ENCODE data around the gene SFSWAP. TPM values are rescaled to one million over a fixed set of nuclear protein-coding genes. Genes with fewer than 3 reads are reported as not detected.
"Not testable (repeated sequence)": the region's sequence is repeated elsewhere in the genome, so short reads cannot be mapped to it uniquely, and the experiment has no call there.

Gene SFSWAP
- total RNA-seq, 2 experiments from 2014 or later = 51.1 to 57.4 TPM

GRCh38 chr12:131733874-131734273 lies 23.0 kb downstream of the SFSWAP start:
- no peaks in the 10 kb centered on the region for H3K27me3 Mint-ChIP-seq
- H3K4me3 Mint-ChIP-seq = no peak overlapping the region
- H3K36me3 Mint-ChIP-seq = peaks cover 13% of the 10 kb centered on the region
- H3K27ac Mint-ChIP-seq = no peak overlapping the region
- H3K9me3 Mint-ChIP-seq = no peaks in the 10 kb centered on the region
- DNase-seq = no peak
- H3K4me1 Mint-ChIP-seq = peaks cover 2% of the 10 kb centered on the region

DNA sequence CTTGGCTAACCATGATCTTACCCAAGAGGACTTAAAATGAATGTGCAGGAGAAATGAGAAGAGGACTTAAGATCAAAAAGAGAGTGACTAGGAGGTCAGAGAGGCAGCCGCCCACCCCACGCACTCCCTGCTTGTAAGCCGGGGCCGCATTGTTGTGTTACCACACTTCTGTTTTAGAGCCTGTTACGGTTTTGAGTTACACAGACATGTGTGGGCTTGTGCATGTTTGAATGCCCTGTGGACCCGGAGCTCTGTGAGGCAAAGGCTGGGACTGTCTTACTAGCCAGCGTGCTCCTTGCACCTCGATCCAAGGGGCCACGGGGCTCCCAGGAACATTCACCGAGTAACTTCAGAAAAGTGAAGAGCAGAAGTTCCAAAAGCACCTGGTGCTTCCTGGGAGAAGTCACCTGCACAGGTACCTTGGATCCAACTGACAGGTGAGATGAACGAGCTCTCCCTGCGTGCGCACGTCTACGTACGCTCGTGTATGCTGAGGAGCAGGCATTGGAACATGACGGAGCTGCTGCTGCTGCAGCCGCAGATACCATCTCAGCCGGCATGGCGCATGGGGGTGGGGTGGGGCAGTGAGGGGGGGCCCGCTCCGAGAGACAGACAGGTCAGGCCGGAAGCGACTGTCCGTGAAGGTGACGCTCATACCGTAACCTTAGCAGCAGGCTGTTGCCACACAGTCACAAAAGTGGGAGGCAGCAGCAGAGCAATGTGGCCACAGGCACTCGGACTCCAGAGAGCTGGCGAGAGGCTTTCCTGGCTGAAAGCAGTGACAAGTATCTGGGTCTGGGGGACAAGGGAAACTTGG lies 23.7 kb downstream of the SFSWAP start:
- Mint-ChIP-seq H3K9me3 (no peaks in the 10 kb centered on the region), H3K27ac (no peak overlapping the region), H3K27me3 (no peaks in the 10 kb centered on the region), H3K36me3 (peaks cover 13% of the 10 kb centered on the region), H3K4me3 (no peak overlapping the region), H3K4me1 (peaks cover 2% of the 10 kb centered on the region)
- no peak for DNase-seq

DNA sequence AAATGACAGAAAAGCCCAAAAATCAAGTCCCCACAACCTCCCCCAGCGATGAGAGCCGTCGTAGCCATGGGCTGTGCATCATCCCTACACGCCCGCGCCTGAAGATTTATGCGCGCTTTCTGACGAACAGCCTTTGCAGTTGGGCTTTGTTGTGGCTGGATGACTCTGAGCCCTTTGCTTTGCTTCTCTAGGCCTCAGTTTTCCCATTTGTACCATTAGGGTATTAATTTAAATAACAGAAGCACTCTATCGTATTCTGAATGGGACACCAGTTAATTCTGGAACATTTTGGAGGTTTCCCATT lies 24.2 kb downstream of the SFSWAP start:
- peaks cover 2% of the 10 kb centered on the region for H3K4me1 Mint-ChIP-seq
- peaks cover 13% of the 10 kb centered on the region for H3K36me3 Mint-ChIP-seq
- no peaks in the 10 kb centered on the region for H3K9me3 Mint-ChIP-seq
- H3K27me3 Mint-ChIP-seq = no peaks in the 10 kb centered on the region
- no peak overlapping the region for H3K27ac Mint-ChIP-seq
- no peak overlapping the region for H3K4me3 Mint-ChIP-seq
- no peak for DNase-seq

GRCh38 chr12:131735476-131736445 lies 24.9 kb downstream of the SFSWAP start:
- H3K4me1 Mint-ChIP-seq = peaks cover 2% of the 10 kb centered on the region
- peak overlapping the region; percentile 8 for H3K27ac Mint-ChIP-seq
- no peaks in the 10 kb centered on the region for H3K27me3 Mint-ChIP-seq
- no peaks in the 10 kb centered on the region for H3K9me3 Mint-ChIP-seq
- H3K4me3 Mint-ChIP-seq = no peak overlapping the region
- DNase-seq = no peak
- H3K36me3 Mint-ChIP-seq = peaks cover 13% of the 10 kb centered on the region

GRCh38 chr12:131736446-131737149 lies 25.7 kb downstream of the SFSWAP start:
- Mint-ChIP-seq H3K36me3 (peaks cover 11% of the 10 kb centered on the region), H3K27ac (no peak overlapping the region)

GRCh38 chr12:131737150-131737827 lies 26.4 kb downstream of the SFSWAP start:
- Mint-ChIP-seq H3K36me3 (peaks cover 18% of the 10 kb centered on the region), H3K9me3 (no peaks in the 10 kb centered on the region), H3K27ac (no peak overlapping the region)

More at GRCh38 chr12:131736446-131737149, 25.7 kb downstream of the SFSWAP start:
- Mint-ChIP-seq H3K4me3 (no peak overlapping the region), H3K27me3 (no peaks in the 10 kb centered on the region), H3K9me3 (no peaks in the 10 kb centered on the region), H3K4me1 (no peaks in the 10 kb centered on the region)
- no peak for DNase-seq

DNA sequence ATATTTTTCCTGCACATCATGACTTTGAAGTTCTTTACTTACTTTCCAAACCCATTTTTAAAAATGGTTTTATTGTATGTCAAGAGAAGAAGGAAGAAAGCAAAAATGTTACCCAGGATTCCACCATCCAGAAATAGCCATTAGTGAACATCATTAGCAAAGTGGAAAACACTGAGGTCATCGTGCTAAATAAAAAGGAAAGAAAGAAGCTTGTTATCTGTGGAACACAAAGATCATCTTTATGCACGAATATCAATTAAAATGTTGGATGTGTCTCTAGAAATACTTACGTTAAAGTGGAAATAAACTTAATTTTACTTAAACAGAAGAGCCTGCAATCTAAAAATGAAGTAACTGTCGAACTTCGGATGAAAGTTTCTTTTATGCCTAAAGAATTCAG lies 27.3 kb downstream of the SFSWAP start:
- Mint-ChIP-seq H3K27ac (no peak overlapping the region), H3K4me3 (no peak overlapping the region), H3K4me1 (no peaks in the 10 kb centered on the region), H3K36me3 (peaks cover 23% of the 10 kb centered on the region), H3K27me3 (no peaks in the 10 kb centered on the region), H3K9me3 (peaks cover 3% of the 10 kb centered on the region)
- DNase-seq = no peak

More at GRCh38 chr12:131737150-131737827, 26.4 kb downstream of the SFSWAP start:
- no peak for DNase-seq
- H3K4me1 Mint-ChIP-seq = no peaks in the 10 kb centered on the region
- no peak overlapping the region for H3K4me3 Mint-ChIP-seq
- no peaks in the 10 kb centered on the region for H3K27me3 Mint-ChIP-seq

- peaks cover 7% of the 10 kb centered on the region for H3K9me3 Mint-ChIP-seq
- no peaks in the 10 kb centered on the region for H3K4me1 Mint-ChIP-seq
- H3K27ac Mint-ChIP-seq = no peak overlapping the region
- no peak overlapping the region for H3K4me3 Mint-ChIP-seq
- no peak for DNase-seq
- peaks cover 40% of the 10 kb centered on the region for H3K36me3 Mint-ChIP-seq
- H3K27me3 Mint-ChIP-seq = no peaks in the 10 kb centered on the region
Observed at GRCh38 chr12:131740626-131741025, 29.7 kb downstream of the SFSWAP start.

GRCh38 chr12:131742761-131743160 lies 31.9 kb downstream of the SFSWAP start:
- not testable (repeated sequence) for H3K27ac Mint-ChIP-seq

GRCh38 chr12:131743410-131743809 lies 32.5 kb downstream of the SFSWAP start:
- DNase-seq, H3K4me3 Mint-ChIP-seq, H3K27ac Mint-ChIP-seq, H3K27me3 Mint-ChIP-seq, H3K9me3 Mint-ChIP-seq, H3K4me1 Mint-ChIP-seq: not testable (repeated sequence)
- H3K36me3 Mint-ChIP-seq = peaks cover 53% of the 10 kb centered on the region

More at GRCh38 chr12:131742761-131743160, 31.9 kb downstream of the SFSWAP start:
- not testable (repeated sequence) for H3K27me3 Mint-ChIP-seq, H3K9me3 Mint-ChIP-seq, H3K4me1 Mint-ChIP-seq, DNase-seq, H3K4me3 Mint-ChIP-seq
- peaks cover 51% of the 10 kb centered on the region for H3K36me3 Mint-ChIP-seq

DNA sequence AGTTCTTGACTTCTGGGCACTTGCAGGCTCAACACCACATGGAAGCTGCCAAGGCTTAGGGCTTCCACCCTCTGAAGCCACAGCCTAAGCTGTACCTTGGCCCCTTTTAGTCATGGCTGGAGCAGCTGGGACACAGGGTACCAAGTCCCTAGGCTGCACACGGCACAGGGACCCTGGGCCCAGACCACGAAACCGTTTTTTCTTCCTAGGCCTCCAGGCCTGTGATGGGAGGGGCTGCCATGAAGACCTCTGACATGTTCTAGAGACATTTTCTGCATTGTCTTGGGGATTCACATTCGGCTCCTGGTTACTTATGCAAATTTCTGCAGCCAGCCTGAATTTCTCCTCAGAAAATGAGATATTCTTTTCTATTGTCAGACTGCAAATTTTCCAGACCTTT lies 33.0 kb downstream of the SFSWAP start:
- not testable (repeated sequence) for H3K4me1 Mint-ChIP-seq, H3K27ac Mint-ChIP-seq, DNase-seq, H3K9me3 Mint-ChIP-seq, H3K4me3 Mint-ChIP-seq, H3K27me3 Mint-ChIP-seq
- H3K36me3 Mint-ChIP-seq = peaks cover 53% of the 10 kb centered on the region

GRCh38 chr12:131744675-131745074 lies 33.8 kb downstream of the SFSWAP start:
- H3K4me1 Mint-ChIP-seq, H3K9me3 Mint-ChIP-seq: not testable (repeated sequence)
- peaks cover 53% of the 10 kb centered on the region for H3K36me3 Mint-ChIP-seq

GRCh38 chr12:131745706-131746105 lies 34.8 kb downstream of the SFSWAP start:
- Mint-ChIP-seq H3K27me3 (no peaks in the 10 kb centered on the region), H3K9me3 (peaks cover 7% of the 10 kb centered on the region), H3K27ac (no peak overlapping the region), H3K36me3 (peaks cover 53% of the 10 kb centered on the region), H3K4me3 (no peak overlapping the region), H3K4me1 (no peaks in the 10 kb centered on the region)
- no peak for DNase-seq

More at GRCh38 chr12:131744675-131745074, 33.8 kb downstream of the SFSWAP start:
- H3K4me3 Mint-ChIP-seq, DNase-seq, H3K27me3 Mint-ChIP-seq, H3K27ac Mint-ChIP-seq: not testable (repeated sequence)
